ENCODE results near the gene KIAA0040.

GRCh38 chr1:175148068-175148467 is 44.5 kb downstream of the KIAA0040 start:
- TF ChIP-seq POLR2AphosphoS5 (IDR thresholded peaks at IDR 0.05; ENCODE audit: insufficient read depth in 1 of 2, low read depth in 1 of 2) (no peak), POLR2A (IDR thresholded peaks at IDR 0.05) (no peak)
